ENCODE results near the gene METTL27. TPM values are rescaled to one million over a fixed set of nuclear protein-coding genes. Genes with fewer than 3 reads are reported as not detected.

The METTL27 gene, protein sequence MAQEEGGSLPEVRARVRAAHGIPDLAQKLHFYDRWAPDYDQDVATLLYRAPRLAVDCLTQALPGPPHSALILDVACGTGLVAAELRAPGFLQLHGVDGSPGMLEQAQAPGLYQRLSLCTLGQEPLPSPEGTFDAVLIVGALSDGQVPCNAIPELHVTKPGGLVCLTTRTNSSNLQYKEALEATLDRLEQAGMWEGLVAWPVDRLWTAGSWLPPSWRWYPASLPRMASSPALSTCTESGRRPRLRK
- total RNA-seq (ENCODE audit: low replicate concordance): 10.5 and 12.0 TPM in 2 replicates

DNA sequence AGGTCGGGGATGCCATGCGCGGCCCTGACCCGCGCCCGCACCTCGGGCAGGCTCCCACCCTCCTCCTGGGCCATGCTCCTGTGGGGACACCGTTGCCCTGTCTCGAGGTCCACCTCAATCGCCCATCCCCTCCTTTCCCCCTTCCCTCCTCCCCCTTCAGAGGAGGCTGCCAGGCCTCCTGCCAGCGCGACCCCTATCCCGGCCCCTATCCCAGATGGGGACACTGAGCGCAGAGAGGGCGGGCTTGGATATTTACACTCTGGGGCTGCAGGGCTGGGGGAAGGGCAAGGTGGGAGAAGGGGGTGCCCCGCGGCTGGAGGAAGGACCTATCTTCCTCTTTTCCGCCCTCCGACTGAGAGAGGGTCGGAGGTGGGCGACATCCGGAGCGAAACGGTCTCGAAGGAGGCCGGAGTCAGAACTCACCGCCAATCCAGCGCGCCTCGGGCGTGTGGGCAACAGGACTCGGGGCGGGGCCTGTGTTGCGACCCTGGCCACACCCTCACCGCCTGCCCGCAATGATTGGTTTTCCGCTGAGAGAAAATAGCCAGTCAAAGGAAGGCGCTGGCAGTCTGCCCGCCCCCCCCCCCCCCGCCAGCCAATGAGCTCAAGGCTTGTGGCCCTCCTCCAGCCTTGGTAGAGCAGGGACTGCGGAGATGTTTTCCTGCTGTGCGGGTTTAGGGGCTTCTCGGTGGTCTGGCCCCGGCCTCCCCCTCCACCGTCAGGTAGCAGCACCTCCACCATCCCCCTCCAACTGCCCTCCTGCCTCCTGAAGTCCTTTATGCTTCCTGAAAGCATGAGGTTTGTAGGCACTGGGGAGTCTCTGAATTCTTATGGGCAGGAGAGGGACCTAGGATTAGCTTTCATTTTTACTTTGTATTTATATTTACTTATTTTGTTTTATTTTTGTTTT, at the start of gene METTL27:
METTL27 (minus strand) TSS at position 450 of the 910 bp plus-strand sequence; CDS start at position 74, 376 bp downstream.
- Histone ChIP-seq H4K20me1 (ENCODE audit: low read depth) (no peaks in the 10 kb centered on the region), H3K4me2 (peak within 1 kb of the TSS; percentile 84), H3K9ac (peak within 1 kb of the TSS; percentile 41), H3K36me3 (no peaks in the 10 kb centered on the region), H3F3A (ENCODE audit: low read depth) (peaks cover 3% of the 10 kb centered on the region), H3K27me3 (no peaks in the 10 kb centered on the region), H3K9me3 (ENCODE audit: low read depth) (no peaks in the 10 kb centered on the region), H2AFZ (replicated peaks) (peak within 1 kb of the TSS; percentile 94), H3K4me3 (peak within 1 kb of the TSS; percentile 55), H3K27ac (no peak within 1 kb of the TSS), H3K4me1 (peaks cover 6% of the 10 kb centered on the region), H3K79me2 (ENCODE audit: low read depth) (no peaks in the 10 kb centered on the region)
- Mint-ChIP-seq H3K4me1 (peaks cover 13% of the 10 kb centered on the region), H3K27me3 (ENCODE audit: insufficient read depth, low read depth) (peaks cover 2% of the 10 kb centered on the region), H3K27ac (no peak within 1 kb of the TSS), H3K4me3 (peak within 1 kb of the TSS; percentile 88), H3K36me3 (no peaks in the 10 kb centered on the region), H3K9me3 (no peaks in the 10 kb centered on the region)
- TF ChIP-seq, protein P1, sequence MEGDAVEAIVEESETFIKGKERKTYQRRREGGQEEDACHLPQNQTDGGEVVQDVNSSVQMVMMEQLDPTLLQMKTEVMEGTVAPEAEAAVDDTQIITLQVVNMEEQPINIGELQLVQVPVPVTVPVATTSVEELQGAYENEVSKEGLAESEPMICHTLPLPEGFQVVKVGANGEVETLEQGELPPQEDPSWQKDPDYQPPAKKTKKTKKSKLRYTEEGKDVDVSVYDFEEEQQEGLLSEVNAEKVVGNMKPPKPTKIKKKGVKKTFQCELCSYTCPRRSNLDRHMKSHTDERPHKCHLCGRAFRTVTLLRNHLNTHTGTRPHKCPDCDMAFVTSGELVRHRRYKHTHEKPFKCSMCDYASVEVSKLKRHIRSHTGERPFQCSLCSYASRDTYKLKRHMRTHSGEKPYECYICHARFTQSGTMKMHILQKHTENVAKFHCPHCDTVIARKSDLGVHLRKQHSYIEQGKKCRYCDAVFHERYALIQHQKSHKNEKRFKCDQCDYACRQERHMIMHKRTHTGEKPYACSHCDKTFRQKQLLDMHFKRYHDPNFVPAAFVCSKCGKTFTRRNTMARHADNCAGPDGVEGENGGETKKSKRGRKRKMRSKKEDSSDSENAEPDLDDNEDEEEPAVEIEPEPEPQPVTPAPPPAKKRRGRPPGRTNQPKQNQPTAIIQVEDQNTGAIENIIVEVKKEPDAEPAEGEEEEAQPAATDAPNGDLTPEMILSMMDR (IDR thresholded peaks at IDR 0.05): no peak
- TF ChIP-seq EZH2 (IDR thresholded peaks at IDR 0.05) (no peak), EZH2phosphoT487 (IDR thresholded peaks at IDR 0.05) (no peak)
- DNase-seq (ENCODE audit: low spot score): peak; percentile 97

GRCh38 chr7:73891178-73891885, 49.0 kb upstream of the METTL27 start:
- Histone ChIP-seq H3K36me3 (no peaks in the 10 kb centered on the region), H3K9ac (no peak overlapping the region), H3K4me3 (no peak overlapping the region), H3K27ac (no peak overlapping the region), H3K4me1 (peaks cover 5% of the 10 kb centered on the region), H3K27me3 (no peaks in the 10 kb centered on the region), H3K79me2 (ENCODE audit: low read depth) (no peaks in the 10 kb centered on the region), H2AFZ (replicated peaks) (no peak overlapping the region), H4K20me1 (ENCODE audit: low read depth) (no peaks in the 10 kb centered on the region), H3F3A (ENCODE audit: low read depth) (no peaks in the 10 kb centered on the region), H3K9me3 (ENCODE audit: low read depth) (no peaks in the 10 kb centered on the region), H3K4me2 (no peak overlapping the region)
- Mint-ChIP-seq H3K36me3 (no peaks in the 10 kb centered on the region), H3K4me3 (no peak overlapping the region), H3K27me3 (ENCODE audit: insufficient read depth, low read depth) (peaks cover 19% of the 10 kb centered on the region), H3K27ac (peak overlapping the region; percentile 72), H3K9me3 (peaks cover 11% of the 10 kb centered on the region), H3K4me1 (peaks cover 40% of the 10 kb centered on the region)
- DNase-seq (ENCODE audit: low spot score): peak; percentile 56
- TF ChIP-seq EZH2 (IDR thresholded peaks at IDR 0.05): no peak
- TF ChIP-seq, protein P1 (IDR thresholded peaks at IDR 0.05): peak; percentile 33
- no peak for TF ChIP-seq EZH2phosphoT487 (IDR thresholded peaks at IDR 0.05)

DNA sequence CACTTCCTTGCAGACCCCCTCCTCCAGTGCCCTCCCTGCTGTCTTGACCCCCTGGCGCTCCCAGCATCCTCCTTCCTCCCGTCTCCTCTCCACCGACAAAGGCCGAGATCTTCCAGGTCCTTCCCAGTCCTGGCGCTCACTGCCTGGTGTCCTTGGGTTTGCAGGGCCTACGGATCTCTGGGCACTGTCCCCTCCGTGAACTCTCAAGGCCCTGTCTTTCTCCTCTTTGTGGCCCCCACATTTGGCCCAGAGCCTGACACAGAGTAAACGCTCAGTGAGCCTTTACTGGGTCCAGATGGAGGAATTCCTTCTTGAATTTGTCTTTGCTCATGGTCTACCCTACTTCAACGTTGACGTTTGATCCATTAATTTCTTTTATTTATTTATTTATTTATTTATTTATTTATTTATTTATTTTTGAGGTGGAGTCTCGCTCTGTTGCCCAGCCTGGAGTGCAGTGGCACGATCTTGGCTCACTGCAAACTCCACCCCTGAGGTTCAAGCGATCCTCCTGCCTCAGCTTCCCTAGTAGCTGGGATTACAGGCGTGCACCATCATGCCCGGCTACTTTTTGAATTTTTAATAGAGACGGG, 48.3 kb upstream of the METTL27 start:
- H3K4me3 ChIP-seq: no peak overlapping the region
- H3K9ac ChIP-seq: no peak overlapping the region
- H2AFZ ChIP-seq (replicated peaks): no peak overlapping the region
- H4K20me1 ChIP-seq (ENCODE audit: low read depth): no peaks in the 10 kb centered on the region
- TF ChIP-seq EZH2 (IDR thresholded peaks at IDR 0.05) (no peak), EZH2phosphoT487 (IDR thresholded peaks at IDR 0.05) (no peak)
- TF ChIP-seq, protein P1 (IDR thresholded peaks at IDR 0.05): no peak
- H3K9me3 ChIP-seq (ENCODE audit: low read depth): no peaks in the 10 kb centered on the region
- H3K4me3 Mint-ChIP-seq: no peak overlapping the region
- no peak overlapping the region for H3K27ac ChIP-seq
- peaks cover 44% of the 10 kb centered on the region for H3K4me1 Mint-ChIP-seq
- no peak for DNase-seq (ENCODE audit: low spot score)
- no peaks in the 10 kb centered on the region for H3F3A ChIP-seq (ENCODE audit: low read depth)
- peaks cover 21% of the 10 kb centered on the region for H3K27me3 Mint-ChIP-seq (ENCODE audit: insufficient read depth, low read depth)
- peaks cover 7% of the 10 kb centered on the region for H3K4me1 ChIP-seq
- H3K27ac Mint-ChIP-seq: no peak overlapping the region
- H3K9me3 Mint-ChIP-seq: peaks cover 4% of the 10 kb centered on the region
- H3K79me2 ChIP-seq (ENCODE audit: low read depth): no peaks in the 10 kb centered on the region
- H3K36me3 ChIP-seq: no peaks in the 10 kb centered on the region
- no peaks in the 10 kb centered on the region for H3K36me3 Mint-ChIP-seq
- no peaks in the 10 kb centered on the region for H3K27me3 ChIP-seq
- no peak overlapping the region for H3K4me2 ChIP-seq

Measured in neural progenitor cell (in vitro differentiated cells).